Central memory CD4-positive, alpha-beta T cell (primary cell): ENCODE measurements around the gene FAAP20.

Source experiments
- DNase-seq: peaks from one replicate; pipeline ENCODE4 v3.0.0; 2022

FAAP20 gene

DNA sequence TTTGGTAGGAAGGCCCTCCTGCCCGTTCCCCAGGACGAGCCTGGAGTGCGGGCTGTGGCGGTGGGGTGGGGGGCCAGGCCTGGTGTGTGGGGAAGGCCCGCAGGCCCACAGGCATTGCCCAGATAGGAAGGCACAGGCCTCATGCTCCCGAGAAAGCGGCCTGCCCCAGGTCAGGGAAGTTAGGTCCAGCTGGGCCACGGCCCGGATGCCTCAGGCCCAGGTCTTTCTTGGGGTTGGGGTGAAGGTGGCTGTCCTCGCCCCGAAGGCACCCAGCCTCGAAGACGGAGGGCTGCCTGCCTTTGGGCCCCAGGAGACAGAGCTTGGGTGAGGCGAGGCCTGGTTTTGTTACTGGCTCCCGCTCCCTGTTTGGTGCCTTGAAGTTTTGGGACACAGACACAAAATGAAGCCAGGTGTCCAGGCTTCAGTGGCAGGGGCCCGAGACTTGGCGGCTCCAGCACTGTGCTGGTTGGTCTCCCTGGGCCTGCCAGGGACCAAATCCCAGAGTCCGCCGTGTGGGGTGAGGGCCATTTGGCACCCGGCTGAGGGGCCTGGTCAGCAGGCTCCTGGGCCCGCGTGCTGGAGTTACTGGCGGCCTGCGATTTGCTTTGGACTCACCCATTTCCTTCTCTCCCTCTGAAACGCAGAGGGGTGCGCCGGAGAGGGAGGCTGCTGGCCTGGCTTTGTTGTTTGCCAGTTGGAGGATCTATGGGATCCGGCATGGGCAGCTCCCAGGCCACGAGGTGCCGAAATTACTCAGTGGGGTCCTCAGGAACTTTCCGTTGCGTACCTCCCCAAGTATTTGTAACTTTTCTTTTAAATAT is 35.5 kb upstream of the FAAP20 start:
- no peak for DNase-seq

DNA sequence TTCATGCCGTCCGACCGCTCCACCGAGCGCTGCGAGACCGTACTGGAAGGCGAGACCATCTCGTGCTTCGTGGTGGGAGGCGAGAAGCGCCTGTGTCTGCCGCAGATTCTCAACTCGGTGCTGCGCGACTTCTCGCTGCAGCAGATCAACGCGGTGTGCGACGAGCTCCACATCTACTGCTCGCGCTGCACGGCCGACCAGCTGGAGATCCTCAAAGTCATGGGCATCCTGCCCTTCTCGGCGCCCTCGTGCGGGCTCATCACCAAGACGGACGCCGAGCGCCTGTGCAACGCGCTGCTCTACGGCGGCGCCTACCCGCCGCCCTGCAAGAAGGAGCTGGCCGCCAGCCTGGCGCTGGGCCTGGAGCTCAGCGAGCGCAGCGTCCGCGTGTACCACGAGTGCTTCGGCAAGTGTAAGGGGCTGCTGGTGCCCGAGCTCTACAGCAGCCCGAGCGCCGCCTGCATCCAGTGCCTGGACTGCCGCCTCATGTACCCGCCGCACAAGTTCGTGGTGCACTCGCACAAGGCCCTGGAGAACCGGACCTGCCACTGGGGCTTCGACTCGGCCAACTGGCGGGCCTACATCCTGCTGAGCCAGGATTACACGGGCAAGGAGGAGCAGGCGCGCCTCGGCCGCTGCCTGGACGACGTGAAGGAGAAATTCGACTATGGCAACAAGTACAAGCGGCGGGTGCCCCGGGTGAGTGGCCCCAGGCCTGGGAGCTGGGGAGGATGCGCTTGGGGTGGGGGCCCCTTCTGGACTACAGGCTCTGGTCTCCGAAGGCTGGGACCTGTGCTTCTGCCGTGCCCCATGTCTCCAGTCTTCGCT is 34.7 kb upstream of the FAAP20 start:
- peak; percentile 45 for DNase-seq

DNA sequence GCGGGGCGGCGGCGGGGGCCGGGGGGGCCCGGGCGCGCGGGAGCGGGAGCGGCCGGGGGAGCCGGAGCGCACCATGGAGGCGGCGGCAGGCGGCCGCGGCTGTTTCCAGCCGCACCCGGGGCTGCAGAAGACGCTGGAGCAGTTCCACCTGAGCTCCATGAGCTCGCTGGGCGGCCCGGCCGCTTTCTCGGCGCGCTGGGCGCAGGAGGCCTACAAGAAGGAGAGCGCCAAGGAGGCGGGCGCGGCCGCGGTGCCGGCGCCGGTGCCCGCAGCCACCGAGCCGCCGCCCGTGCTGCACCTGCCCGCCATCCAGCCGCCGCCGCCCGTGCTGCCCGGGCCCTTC is 34.1 kb upstream of the FAAP20 start:
- no peak for DNase-seq

DNA sequence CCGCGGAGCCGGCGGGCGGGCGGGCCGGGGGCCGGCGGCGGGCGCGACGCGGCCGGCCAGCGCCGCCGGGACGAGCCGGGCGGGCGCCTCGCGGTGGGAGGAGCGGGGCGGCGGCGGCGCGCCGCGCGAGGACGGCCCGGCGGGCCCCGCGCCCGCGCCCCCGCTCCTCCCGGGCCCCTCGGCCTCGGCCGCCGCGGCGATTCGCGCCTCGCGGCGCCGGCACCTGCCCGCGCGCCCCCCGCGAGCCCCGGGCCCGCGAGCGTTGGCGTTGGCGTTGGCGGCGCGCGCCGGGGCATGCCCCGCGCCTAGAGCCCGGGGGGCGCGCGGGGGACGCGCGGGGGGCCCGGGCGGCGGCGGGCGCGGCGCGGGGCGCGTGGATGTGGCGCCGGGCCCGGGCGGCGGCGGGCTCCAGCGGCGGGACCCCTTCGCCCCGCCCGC is 33.6 kb upstream of the FAAP20 start, which contains the start of gene SKI:
Gene SKI, plus strand, starts transcription at position 163 of the 438 bp plus-strand sequence. CDS start 448 bp downstream, outside the sequence.
- DNase-seq = no peak

DNA sequence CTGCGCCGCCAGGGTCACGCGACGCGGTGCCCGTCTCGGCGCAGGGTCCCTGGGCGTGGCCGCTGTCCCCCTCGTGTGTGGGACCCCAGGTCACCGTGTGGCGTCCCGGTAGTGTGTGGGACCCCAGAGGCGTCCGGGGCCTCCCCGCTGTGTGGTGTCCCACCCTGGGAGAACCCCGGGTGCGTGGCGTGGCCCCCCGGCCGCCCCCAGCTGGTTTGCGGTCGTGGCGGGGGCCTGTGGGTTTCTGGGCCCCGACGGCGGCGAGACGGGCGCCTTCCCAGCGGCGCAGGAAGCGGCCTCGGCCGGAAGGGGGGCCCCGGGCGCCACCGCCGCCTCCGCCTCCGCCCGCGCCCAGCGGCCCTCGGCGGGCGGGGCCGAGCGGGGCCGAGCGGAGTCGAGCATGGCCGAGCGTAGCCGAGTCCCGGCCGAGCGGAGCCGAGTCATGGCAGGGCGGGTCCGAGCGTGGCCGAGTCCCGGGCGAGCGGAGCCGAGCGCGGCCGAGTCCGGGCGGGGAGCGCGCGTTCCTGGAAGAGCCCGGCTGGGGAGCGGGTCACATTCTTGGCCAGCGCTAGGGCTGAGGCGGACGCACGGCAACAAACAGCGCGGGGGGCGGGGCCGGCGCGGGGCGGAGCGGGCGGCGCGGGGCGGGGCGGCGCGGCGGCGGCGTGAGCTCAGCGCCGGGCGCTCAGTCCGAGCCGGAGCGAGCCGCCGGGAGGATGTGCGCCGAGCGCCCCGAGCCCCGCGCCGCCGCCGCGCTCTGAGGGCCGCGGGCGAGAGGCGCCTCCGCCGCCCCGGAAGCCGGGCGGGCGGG is 33.0 kb upstream of the FAAP20 start:
- DNase-seq = peak; percentile 95

DNA sequence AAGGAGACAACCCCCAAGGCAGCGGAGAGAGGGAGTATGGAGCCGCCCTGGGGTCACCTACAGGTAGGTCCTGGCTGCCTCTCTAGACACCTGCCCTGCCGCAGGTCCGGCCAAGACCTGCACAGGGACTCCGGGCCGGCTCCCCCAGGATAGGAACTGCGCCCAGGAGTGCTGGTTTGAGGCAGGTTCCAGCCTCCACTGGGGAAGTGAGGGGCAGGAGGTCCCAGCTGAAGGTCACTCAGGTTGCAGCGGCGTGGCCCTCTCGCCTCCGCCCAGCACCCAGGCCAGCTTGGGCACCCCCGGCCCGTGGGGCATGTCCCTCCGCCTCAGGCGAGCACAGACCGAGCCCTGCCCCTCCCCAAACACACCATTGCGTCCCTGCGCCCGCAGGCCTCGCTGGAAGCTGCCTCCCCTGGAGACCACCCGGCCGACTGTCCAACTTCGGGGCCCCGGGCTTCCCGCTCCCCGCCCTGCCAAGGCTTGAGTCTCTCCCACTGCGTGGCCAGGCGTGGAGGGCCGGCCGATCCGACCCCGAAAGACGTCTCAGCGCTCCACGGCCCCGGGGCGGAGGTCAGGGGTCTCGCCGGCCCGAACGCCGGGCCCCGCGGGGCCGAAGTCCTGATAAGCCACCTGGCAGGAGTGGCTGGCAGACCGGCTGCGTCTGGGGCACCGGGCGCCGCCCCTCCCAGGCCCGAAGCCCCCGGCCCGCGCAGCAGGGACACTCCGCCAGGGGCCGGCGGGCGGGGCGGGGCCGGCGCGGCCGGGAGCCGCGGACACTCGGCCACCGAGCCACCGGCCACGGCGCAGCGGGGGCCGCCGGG is 32.2 kb upstream of the FAAP20 start:
- no peak for DNase-seq

DNA sequence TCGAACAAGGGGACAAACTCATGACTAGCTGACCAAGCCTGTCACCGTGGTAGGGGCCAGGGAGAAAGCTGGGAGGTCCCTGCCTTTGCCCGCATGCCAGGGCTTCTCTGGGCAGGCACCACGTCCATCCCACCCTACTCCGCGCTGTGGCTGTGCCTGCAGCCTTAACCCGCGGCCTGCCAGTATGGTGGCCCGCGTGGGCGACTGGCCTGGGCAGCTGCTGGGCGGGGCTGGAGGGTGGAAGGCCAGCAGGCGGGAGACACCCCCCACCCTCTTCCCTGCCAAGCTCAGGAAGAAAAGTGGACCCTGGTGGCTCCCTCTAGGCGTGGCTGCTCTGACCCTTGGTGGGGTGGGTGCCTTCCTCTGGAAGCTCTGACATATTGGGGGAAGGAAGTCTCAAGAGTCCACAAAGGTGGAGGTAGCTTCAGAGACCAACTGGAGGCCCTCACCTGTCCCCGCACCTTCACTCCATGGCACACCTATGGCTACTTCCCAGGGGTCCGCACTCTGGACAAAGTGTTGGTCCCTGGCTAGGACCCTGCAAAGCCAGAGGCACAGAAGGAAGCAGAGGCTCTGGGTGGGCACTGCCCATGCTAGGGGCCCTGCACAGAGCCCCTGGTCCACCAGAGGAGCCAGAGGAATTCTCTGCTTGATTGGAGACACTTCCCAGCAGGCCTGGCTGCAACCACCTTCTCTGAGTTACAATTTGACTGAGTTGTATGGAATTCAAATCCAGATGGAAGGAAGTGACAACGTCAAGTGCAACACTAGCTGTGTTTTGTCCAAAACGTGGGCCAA is 30.3 kb upstream of the FAAP20 start:
- DNase-seq = no peak

DNA sequence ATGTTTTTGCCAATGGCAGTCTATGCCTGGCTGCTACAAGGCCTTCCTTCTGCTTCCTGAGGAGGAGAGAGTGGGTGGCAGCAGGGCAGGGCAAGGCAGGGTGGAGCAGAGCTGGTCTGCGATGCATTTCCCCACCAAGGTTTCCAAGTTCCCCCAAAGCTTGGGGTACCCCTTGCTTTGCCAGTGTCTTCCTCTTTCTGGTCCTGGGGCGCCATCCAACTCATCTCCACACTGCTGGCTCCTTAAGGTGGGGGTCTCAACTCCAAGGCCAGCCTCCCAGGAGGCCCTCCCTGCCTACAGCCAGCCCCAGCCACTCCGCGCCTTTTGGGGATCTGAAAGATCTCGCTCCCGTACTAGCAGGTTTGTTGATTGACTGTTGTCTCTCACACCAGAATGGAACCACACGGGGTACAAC is 29.6 kb upstream of the FAAP20 start:
- no peak for DNase-seq

DNA sequence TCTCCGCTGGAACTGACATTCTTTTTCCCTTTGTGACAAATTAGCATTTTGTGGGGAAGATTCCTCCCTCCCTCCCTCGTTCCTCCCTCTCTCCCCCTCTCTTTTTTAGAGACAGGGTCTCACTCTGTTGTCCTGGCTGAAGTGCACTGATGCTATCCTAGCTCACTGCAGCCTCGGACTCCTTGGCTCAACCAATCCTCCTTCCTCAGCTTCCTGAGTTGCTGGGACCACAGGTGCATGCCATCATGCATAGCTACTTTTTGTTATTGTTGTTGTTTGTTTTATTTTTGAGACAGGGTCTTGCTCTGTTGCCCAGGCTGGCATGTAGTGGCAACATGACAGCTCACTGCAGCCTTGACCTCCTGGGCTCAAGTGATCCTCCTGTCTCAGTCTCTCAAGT is 26.7 kb upstream of the FAAP20 start:
- DNase-seq = no peak

DNA sequence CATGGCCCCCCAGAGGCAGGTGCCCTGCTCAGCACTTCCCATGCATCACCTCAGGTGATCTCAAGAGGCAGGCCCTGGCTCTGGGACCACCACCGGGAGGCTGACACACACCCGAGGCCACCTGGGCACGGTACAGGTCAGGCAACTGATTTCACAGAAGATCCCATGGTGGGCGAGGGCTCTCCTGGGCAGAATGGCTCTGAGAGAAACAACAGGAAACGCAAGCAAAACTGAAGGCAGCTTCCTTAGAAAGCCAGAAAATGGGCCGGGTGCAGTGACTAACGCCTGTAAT is 22.1 kb upstream of the FAAP20 start:
- no peak for DNase-seq

DNA sequence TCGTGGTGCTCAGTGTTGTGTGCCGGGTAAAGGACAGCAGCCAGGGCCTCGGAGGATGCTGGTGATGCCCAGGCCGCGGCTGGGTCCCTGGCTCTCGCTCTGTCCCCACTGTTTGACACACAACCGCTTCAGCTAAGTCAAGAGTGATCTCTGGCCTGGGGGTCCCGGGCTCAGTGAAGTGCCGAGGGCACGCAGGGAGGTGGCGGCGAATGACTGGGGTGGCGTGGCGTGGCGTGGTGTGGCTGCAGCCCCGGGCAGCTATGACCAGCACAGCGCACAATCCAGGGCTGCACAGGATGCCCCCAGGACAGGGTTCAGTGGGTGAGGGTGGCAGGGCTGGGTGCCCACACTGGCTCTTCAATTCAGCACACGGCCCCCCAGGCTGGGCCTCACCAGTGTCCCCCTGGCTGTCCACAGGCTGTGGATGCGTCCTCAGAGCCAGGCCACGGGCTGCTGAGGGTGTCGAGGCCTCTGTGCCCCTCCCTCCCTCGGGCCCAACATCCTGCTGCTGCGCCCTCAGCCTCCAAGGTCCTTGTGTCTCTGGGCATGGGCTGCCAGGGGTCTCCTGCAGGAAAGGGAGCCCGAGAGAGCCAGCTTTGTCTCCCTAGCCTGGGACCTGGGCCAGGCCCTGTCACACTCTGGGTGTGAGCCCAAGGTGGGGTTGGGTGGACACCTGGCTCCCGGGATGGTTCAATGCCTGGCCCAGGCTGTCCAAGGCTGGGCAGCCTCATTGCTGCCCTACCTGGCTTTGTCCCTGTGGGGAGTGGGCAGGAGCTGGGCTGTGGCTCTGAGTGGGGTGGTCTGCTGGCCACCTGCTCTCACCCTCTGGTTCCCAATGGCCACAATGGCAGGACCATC is 21.6 kb upstream of the FAAP20 start:
- no peak for DNase-seq

DNA sequence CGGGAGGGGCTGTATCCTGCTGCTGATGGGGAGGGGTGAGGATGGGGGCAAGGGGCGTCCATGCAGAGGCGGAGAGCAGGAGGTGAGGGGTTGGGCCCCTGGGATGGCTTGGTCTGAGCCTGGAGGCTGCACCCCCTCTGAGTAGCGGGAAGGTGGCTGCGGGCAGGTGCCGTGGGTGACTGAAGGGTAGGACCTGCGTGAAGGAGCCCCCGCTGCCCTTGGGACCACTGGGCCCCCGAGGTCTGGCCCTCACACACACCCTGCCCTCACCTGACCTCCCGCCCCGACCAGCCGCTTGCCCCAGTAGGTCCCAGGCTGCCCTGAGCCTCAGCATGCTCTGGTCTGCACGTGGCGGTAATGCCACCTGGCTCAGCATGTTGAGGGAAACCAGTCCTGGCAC is 20.8 kb upstream of the FAAP20 start:
- no peak for DNase-seq

DNA sequence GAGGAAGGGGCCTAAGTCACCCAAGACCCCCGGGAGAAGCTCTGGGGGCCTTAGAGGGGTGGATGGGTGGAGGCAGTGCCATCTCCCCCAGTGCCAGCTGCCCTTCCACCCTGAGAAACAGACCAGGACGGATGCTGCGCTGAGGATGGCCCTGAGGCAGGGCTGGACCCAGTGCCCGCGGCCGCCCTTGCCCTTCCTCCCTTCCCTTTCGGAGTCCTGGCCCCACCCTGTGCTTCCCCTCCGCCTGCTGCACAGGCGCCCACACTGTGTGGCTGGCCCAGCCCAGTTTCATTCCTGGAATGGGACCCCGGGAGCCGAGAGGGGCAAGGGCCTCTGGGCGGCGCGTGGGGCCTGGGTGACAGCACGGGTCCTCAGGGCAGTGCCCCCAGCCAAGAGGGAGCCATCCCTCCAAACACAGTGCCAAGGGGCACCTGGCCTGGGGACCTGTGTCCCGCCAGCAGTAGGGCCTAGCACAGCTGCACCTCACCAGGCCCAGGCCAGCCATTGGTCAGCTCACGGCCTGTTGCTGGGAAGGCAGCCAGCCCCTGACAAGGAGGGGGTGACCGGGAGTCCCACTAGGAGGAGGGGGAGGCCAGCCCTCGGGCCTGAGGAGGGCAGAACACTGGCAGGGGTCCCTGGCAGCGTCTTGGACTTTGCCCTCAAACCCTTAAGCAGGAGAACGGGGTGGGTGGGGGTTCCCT is 20.1 kb upstream of the FAAP20 start:
- no peak for DNase-seq

DNA sequence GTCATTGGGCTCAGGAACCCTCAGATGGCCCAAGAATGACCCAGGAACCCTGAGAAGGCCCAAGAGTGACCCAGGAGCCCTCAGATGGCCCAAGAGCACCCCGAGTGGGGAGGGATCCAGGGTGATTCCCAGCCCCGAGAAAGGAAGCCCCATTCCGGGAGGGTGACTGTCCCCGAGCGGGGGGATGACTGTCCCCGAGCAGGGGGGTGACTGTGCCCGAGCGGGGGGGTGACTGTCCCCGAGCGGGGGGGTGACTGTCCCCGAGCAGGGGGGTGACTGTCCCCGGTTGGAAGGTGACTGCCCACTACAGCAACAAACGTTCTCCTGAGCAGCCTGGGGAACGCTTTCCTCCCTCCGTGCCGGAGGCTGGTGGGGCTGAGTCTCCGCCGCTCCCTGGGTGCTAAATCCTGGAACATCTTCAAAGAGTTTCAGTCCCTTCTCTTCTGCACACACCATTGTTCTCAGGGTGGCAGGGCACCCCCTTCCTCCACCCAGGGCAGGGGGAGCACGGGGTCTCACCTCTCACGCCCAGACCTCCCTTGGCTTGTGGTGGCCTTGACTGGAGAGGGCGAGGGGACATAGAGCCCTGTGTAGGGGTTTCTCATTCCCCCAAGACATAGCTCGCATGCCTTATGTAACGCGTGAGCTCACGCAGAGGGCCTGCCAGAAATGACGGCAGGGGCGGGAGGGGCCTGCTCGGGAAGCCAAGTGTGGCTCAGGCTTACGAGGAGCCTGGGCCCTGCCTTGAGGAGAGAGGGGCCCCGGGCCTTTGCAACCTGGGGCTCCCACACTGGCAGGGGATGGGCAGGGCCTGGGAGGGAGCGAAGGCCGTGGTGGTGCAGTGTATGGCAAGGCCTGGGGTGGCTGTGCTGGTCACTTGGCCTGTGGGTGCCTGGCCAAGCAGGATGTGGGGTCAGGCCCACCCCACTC is 19.3 kb upstream of the FAAP20 start:
- no peak for DNase-seq

DNA sequence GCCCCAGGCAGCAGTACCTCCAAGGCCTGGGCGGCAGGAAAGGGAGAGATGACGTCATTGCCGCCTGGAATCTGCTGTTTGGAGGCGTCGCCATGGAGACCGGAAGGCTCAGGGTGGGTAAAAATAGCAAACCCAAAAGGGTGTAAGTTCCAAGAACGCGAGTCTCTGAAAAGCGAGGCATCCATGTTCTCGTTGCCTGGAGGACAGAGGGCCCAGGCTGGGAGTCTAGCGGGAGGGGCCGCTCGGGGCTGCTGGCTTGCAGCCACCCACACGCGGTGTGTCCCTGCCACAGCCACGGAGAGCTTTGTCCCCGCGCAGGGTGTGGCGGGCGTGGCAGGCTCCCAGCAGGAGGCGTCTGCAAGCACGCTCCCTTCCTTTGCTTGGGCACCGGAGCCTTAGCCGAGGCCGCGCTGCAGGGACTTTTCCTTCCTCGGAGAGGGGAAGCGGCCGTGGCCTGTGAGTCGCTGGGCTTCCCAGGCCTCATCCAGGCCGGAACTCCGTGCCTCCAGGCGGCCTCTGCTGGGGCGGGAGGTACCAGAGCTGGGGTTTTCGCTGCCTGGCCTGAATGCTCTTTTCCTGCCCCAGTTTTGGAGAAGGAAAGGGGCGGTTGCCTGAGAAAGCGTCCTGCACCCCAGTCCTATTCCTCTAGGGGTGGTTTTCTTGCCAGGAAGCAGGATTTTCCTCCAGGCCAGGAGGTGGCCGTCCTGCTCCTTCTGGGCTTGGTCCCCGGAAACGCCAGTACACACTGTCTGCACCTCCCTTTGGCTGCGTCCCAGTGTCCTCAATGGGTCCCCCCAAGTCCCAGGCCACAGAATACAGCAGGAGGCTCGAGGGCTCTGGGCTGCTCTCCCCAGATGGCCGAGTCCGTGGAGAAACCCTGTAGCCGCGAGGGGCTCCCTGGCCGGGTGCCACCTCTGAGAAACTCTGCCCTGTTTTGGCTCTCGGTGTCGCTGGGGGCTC is 18.2 kb upstream of the FAAP20 start:
- DNase-seq = peak; percentile 68

DNA sequence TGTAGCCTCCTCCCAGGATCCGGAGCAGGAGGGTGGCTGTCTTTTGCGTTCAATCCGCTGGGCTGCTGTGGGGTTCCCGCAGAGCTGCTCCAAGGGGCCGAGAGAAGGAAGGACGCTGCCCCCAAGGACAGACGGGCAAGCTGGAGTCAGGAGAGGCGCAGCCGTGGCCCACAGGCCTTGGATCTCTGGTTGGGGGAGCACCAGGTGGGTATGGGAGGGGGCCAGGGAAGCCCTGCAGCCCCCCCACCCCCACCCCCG is 17.6 kb upstream of the FAAP20 start:
- no peak for DNase-seq

DNA sequence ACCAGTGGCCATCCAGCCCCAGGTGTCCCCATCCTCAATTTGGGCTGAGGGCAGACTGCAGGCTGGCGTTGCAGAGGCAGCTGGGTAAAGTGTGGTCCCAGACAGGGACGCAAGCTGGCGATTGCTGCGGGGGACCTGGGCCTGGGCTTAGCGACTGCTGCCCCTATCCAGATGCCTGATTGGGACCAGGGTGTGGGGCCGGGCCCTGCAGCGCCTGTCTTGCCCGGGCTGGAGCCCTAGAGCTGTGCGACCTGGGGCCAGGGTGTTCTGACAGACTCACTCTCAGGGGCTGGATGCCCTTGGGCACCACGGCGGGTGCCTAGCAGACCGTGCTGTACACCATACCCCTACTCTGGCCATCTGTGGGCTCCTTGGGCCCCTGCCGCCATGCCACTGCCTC is 16.2 kb upstream of the FAAP20 start:
- DNase-seq = no peak

DNA sequence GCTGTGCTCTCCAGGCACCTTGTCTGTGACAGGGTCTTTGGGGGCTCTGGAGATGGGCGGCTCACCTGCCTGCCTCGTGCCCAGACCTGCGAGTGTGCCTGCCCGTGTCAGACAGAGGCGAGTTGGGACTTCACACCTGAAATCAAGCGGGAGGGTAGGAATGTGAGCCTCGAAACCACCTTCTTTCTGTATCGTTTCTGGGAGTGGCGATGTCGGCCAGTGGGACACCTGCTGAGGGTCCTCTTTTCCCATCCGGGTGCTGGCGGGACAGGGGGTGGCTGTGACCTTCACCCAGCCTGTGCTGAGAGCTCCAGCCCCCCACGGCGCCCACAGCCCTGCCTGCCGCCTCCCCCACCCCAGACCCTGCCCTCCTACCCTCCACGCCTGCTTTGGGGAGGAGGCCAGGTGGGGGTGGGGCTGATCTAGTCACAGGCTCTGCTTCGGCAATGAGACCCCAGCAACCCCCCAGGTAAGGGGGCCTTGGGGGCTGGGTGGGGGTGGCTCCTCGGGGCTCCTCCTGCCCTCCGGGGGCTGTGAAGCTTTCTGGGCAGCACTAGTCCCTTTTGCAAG is 15.6 kb upstream of the FAAP20 start:
- DNase-seq = no peak
